Stimulated activated CD8-positive, alpha-beta memory T cell treated with anti-CD3 and anti-CD28 coated beads, Interleukin-12 subunit alpha, Interleukin-12 subunit beta, amount 100 ng/mL, for 1 hour (primary cell): Measurements from ENCODE around the gene MTA2.
"Not testable (repeated sequence)": the region's sequence is repeated elsewhere in the genome, so short reads cannot be mapped to it uniquely, and the experiment has no call there.

Experiments used
- DNase-seq: peaks from one replicate; pipeline ENCODE4 v3.0.0-alpha.2; 2020; ENCODE audit warnings: low read depth

The MTA2 gene

GRCh38 chr11:62565100-62565802, 36.4 kb downstream of the MTA2 start:
- DNase-seq: no peak

GRCh38 chr11:62561677-62562230, 39.9 kb downstream of the MTA2 start:
- DNase-seq: not testable (repeated sequence)

GRCh38 chr11:62560566-62561103, 41.0 kb downstream of the MTA2 start:
- peak; percentile 75 for DNase-seq

- not testable (repeated sequence) for DNase-seq
These were observed 42.0 kb downstream of the MTA2 start for GRCh38 chr11:62559626-62560025.

- no peak for DNase-seq
These were observed 42.5 kb downstream of the MTA2 start for GRCh38 chr11:62559204-62559603.

- no peak for DNase-seq
These were observed 43.0 kb downstream of the MTA2 start for GRCh38 chr11:62558669-62559068.

GRCh38 chr11:62556875-62557631, 44.6 kb downstream of the MTA2 start:
- DNase-seq: no peak

GRCh38 chr11:62556108-62556874, 45.4 kb downstream of the MTA2 start:
- DNase-seq: peak; percentile 62

- no peak for DNase-seq
These were observed 46.1 kb downstream of the MTA2 start for GRCh38 chr11:62555464-62556107.

GRCh38 chr11:62554387-62555167, 47.1 kb downstream of the MTA2 start:
- DNase-seq: no peak

- no peak for DNase-seq
These were observed 47.8 kb downstream of the MTA2 start for GRCh38 chr11:62553839-62554361.

- DNase-seq: no peak
These were observed 48.4 kb downstream of the MTA2 start for GRCh38 chr11:62553080-62553838.

GRCh38 chr11:62552485-62553079, 49.1 kb downstream of the MTA2 start:
- no peak for DNase-seq

GRCh38 chr11:62550478-62550877, 51.2 kb downstream of the MTA2 start:
- not testable (repeated sequence) for DNase-seq

GRCh38 chr11:62548545-62549335, 52.9 kb downstream of the MTA2 start:
- DNase-seq: no peak

- no peak for DNase-seq
These were observed 53.9 kb downstream of the MTA2 start for GRCh38 chr11:62547691-62548281.

GRCh38 chr11:62546929-62547625, 54.6 kb downstream of the MTA2 start:
- no peak for DNase-seq
